ENCODE data around the gene SGO2. TPM values are rescaled to one million over a fixed set of nuclear protein-coding genes. Genes with fewer than 3 reads are reported as not detected.

The SGO2 gene
- total and polyA plus RNA-seq, 2 of the 13 experiments (the other 11 are each of a cell fraction or from before 2014, with no cell fraction given) = 5.1 to 16.2 TPM

DNA sequence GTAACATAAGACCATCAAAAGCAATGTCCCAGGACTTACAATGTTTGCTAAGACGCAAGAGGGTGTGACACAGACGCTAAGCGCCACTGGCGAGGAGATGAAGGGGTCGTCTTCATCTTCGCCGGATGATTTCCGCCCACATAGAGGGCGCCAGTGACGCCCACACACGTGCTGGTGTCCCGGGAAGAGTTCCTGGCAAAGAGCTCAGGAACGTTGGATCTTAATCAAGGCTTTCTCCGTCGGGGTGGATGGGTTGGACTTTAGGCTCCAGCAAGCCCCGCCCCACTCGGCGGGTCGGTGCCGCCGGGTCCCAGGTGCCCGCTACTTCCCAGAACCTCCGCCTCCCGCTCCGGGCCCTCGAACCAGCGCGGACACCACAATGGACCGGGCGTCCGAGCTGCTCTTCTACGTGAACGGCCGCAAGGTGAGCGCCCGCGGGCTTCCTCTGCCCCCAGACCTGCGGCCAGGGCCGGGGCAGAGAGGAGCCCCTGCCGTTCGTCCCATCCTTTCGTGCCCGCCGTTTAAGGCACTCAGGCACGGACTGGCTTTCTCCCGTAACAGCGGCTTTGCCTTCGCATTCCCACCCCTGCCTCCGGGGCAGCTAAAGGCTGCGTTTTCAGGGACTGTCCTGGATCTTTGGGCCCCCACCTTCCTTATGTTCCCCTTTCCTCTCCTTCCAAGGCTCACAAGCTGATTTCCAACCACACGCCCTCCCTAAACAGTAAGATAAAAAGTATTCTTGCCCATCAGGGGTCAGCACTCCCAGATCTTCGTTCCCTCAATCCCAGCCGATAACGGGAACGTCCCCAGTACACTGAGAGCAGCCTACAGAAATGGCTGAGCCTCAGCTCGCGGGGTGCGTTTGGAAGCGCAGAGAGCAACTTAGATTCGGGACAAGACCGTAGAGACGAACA lies 60.0 kb downstream of the SGO2 start, which contains the start of gene AOX1 (continued):
- TF ChIP-seq, protein P1, sequence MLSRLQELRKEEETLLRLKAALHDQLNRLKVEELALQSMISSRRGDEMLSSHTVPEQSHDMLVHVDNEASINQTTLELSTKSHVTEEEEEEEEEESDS (CRISPR knock-in tag; IDR thresholded peaks at IDR 0.05; ENCODE audit: borderline replicate concordance) = no peak
- TF ChIP-seq ZNF629 (CRISPR knock-in tag; conservative IDR thresholded peaks at IDR 0.05) (no peak), ZNF160 (CRISPR knock-in tag; IDR thresholded peaks at IDR 0.05) (peak; percentile 60; the same call in 1 of the 2 replicates), ZNF720 (CRISPR knock-in tag; IDR thresholded peaks at IDR 0.05) (no peak), NFIB (CRISPR knock-in tag; IDR thresholded peaks at IDR 0.05; ENCODE audit: borderline replicate concordance) (no peak), FOSL1 (CRISPR knock-in tag; IDR thresholded peaks at IDR 0.05; ENCODE audit: borderline replicate concordance) (no peak), ZNF121 (CRISPR knock-in tag; IDR thresholded peaks at IDR 0.05) (0 out of 2 replicates have a peak, but pooled peaks have one; percentile 32), ZNF569 (CRISPR knock-in tag; IDR thresholded peaks at IDR 0.05; ENCODE audit: borderline replicate concordance) (no peak), ZNF709 (CRISPR knock-in tag; IDR thresholded peaks at IDR 0.05) (peak; percentile 80; the same call in 1 of the 2 replicates), EED (CRISPR knock-in tag; IDR thresholded peaks at IDR 0.05) (0 out of 2 replicates have a peak, but pooled peaks have one; percentile 56)
- TF ChIP-seq, protein P2, sequence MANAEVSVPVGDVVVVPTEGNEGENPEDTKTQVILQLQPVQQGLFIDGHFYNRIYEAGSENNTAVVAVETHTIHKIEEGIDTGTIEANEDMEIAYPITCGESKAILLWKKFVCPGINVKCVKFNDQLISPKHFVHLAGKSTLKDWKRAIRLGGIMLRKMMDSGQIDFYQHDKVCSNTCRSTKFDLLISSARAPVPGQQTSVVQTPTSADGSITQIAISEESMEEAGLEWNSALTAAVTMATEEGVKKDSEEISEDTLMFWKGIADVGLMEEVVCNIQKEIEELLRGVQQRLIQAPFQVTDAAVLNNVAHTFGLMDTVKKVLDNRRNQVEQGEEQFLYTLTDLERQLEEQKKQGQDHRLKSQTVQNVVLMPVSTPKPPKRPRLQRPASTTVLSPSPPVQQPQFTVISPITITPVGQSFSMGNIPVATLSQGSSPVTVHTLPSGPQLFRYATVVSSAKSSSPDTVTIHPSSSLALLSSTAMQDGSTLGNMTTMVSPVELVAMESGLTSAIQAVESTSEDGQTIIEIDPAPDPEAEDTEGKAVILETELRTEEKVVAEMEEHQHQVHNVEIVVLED (CRISPR knock-in tag; IDR thresholded peaks at IDR 0.05; ENCODE audit: borderline replicate concordance) = no peak
- TF ChIP-seq, protein P3, sequence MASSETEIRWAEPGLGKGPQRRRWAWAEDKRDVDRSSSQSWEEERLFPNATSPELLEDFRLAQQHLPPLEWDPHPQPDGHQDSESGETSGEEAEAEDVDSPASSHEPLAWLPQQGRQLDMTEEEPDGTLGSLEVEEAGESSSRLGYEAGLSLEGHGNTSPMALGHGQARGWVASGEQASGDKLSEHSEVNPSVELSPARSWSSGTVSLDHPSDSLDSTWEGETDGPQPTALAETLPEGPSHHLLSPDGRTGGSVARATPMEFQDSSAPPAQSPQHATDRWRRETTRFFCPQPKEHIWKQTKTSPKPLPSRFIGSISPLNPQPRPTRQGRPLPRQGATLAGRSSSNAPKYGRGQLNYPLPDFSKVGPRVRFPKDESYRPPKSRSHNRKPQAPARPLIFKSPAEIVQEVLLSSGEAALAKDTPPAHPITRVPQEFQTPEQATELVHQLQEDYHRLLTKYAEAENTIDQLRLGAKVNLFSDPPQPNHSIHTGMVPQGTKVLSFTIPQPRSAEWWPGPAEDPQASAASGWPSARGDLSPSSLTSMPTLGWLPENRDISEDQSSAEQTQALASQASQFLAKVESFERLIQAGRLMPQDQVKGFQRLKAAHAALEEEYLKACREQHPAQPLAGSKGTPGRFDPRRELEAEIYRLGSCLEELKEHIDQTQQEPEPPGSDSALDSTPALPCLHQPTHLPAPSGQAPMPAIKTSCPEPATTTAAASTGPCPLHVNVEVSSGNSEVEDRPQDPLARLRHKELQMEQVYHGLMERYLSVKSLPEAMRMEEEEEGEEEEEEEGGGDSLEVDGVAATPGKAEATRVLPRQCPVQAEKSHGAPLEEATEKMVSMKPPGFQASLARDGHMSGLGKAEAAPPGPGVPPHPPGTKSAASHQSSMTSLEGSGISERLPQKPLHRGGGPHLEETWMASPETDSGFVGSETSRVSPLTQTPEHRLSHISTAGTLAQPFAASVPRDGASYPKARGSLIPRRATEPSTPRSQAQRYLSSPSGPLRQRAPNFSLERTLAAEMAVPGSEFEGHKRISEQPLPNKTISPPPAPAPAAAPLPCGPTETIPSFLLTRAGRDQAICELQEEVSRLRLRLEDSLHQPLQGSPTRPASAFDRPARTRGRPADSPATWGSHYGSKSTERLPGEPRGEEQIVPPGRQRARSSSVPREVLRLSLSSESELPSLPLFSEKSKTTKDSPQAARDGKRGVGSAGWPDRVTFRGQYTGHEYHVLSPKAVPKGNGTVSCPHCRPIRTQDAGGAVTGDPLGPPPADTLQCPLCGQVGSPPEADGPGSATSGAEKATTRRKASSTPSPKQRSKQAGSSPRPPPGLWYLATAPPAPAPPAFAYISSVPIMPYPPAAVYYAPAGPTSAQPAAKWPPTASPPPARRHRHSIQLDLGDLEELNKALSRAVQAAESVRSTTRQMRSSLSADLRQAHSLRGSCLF (CRISPR knock-in tag; IDR thresholded peaks at IDR 0.05; ENCODE audit: borderline replicate concordance) = no peak; the same call in 1 of the 2 replicates
- TF ChIP-seq, protein P4, sequence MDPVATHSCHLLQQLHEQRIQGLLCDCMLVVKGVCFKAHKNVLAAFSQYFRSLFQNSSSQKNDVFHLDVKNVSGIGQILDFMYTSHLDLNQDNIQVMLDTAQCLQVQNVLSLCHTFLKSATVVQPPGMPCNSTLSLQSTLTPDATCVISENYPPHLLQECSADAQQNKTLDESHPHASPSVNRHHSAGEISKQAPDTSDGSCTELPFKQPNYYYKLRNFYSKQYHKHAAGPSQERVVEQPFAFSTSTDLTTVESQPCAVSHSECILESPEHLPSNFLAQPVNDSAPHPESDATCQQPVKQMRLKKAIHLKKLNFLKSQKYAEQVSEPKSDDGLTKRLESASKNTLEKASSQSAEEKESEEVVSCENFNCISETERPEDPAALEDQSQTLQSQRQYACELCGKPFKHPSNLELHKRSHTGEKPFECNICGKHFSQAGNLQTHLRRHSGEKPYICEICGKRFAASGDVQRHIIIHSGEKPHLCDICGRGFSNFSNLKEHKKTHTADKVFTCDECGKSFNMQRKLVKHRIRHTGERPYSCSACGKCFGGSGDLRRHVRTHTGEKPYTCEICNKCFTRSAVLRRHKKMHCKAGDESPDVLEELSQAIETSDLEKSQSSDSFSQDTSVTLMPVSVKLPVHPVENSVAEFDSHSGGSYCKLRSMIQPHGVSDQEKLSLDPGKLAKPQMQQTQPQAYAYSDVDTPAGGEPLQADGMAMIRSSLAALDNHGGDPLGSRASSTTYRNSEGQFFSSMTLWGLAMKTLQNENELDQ (CRISPR knock-in tag; IDR thresholded peaks at IDR 0.05; ENCODE audit: borderline replicate concordance) = no peak
- TF ChIP-seq, protein P5, sequence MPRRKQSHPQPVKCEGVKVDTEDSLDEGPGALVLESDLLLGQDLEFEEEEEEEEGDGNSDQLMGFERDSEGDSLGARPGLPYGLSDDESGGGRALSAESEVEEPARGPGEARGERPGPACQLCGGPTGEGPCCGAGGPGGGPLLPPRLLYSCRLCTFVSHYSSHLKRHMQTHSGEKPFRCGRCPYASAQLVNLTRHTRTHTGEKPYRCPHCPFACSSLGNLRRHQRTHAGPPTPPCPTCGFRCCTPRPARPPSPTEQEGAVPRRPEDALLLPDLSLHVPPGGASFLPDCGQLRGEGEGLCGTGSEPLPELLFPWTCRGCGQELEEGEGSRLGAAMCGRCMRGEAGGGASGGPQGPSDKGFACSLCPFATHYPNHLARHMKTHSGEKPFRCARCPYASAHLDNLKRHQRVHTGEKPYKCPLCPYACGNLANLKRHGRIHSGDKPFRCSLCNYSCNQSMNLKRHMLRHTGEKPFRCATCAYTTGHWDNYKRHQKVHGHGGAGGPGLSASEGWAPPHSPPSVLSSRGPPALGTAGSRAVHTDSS (CRISPR knock-in tag; conservative IDR thresholded peaks at IDR 0.05) = no peak
- TF ChIP-seq, protein P6, sequence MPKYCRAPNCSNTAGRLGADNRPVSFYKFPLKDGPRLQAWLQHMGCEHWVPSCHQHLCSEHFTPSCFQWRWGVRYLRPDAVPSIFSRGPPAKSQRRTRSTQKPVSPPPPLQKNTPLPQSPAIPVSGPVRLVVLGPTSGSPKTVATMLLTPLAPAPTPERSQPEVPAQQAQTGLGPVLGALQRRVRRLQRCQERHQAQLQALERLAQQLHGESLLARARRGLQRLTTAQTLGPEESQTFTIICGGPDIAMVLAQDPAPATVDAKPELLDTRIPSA (CRISPR knock-in tag; IDR thresholded peaks at IDR 0.05; ENCODE audit: borderline replicate concordance) = 0 out of 2 replicates have a peak, but pooled peaks have one; percentile 69

Data from HepG2 (cell line).